HEK293T (cell line): Measurements from ENCODE around the gene MICAL2.
A peak's percentile ranks its signal among the peaks of the same experiment; 100 is the strongest.

Source experiments
- CTCF ChIA-PET: fragments of 350-600 bp; formaldehyde crosslinking; extraction: SDS; loops from one replicate; lab custom pipeline; 2021; ENCODE audit warnings: antibody characterized with exemption, inconsistent platforms; lab: Yijun Ruan, JAX
- POLR2A ChIA-PET: fragments of 350-600 bp; formaldehyde crosslinking; extraction: SDS; loops from one replicate; lab custom pipeline; 2020; ENCODE audit warnings: antibody characterized with exemption, inconsistent platforms; lab: Yijun Ruan, JAX
- DNase-seq: peaks from one replicate; pipeline ENCODE4 v3.0.0; 2012; ENCODE audit warnings: mixed read lengths; ENCODE audit errors: extremely low spot score
- ARNT ChIP-seq: fragments of 450-650 bp; IDR thresholded peaks from 2 replicates; pipeline ENCODE4 v1.6.1; 2017; ENCODE audit warnings: mild to moderate bottlenecking
- BHLHE40 ChIP-seq: fragments of 450-650 bp; IDR thresholded peaks from 2 replicates; pipeline ENCODE4 v1.6.1; 2016; ENCODE audit warnings: mild to moderate bottlenecking, moderate library complexity, borderline replicate concordance
- CTBP1 ChIP-seq: fragments of 450-650 bp; IDR thresholded peaks from 2 replicates; pipeline ENCODE4 v1.6.1; 2016; ENCODE audit warnings: borderline replicate concordance
- ELF4 ChIP-seq: fragments of 450-650 bp; IDR thresholded peaks from 2 replicates; pipeline ENCODE4 v1.6.1; 2017; ENCODE audit warnings: antibody characterized with exemption
- FOXA1 ChIP-seq: fragments of 450-650 bp; IDR thresholded peaks from 2 replicates; pipeline ENCODE4 v1.6.1; 2016; ENCODE audit warnings: mild to moderate bottlenecking
- FOXK2 ChIP-seq: fragments of 450-650 bp; IDR thresholded peaks from 2 replicates; pipeline ENCODE4 v1.6.1; 2016; ENCODE audit warnings: mild to moderate bottlenecking
- FOXM1 ChIP-seq: fragments of 450-650 bp; IDR thresholded peaks from 2 replicates; pipeline ENCODE4 v1.6.1; 2017; ENCODE audit warnings: mild to moderate bottlenecking, borderline replicate concordance
- HDGF ChIP-seq: fragments of 450-650 bp; IDR thresholded peaks from 2 replicates; pipeline ENCODE4 v1.6.1; 2017; ENCODE audit warnings: antibody characterized with exemption, borderline replicate concordance
- L3MBTL2 ChIP-seq: fragments of 450-650 bp; conservative IDR thresholded peaks from 2 replicates; pipeline ENCODE4 v1.6.1; 2016; ENCODE audit warnings: mild to moderate bottlenecking
- LEF1 ChIP-seq: fragments of 450-650 bp; IDR thresholded peaks from 2 replicates; pipeline ENCODE4 v1.6.1; 2017; ENCODE audit warnings: mild to moderate bottlenecking, borderline replicate concordance
- NFRKB ChIP-seq: fragments of 450-650 bp; IDR thresholded peaks from 2 replicates; pipeline ENCODE4 v1.6.1; 2016; ENCODE audit warnings: mild to moderate bottlenecking, moderate library complexity
- PKNOX1 ChIP-seq: fragments of 450-650 bp; IDR thresholded peaks from 2 replicates; pipeline ENCODE4 v1.6.1; 2016
- SP1 ChIP-seq: fragments of 450-650 bp; IDR thresholded peaks from 2 replicates; pipeline ENCODE4 v1.6.1; 2017
- SUZ12 ChIP-seq: fragments of 450-650 bp; IDR thresholded peaks from 2 replicates; pipeline ENCODE4 v1.6.1; 2016; ENCODE audit warnings: mild to moderate bottlenecking
- TARDBP ChIP-seq: fragments of 450-650 bp; IDR thresholded peaks from 2 replicates; pipeline ENCODE4 v1.6.1; 2016
- ZNF384 ChIP-seq: fragments of 450-650 bp; IDR thresholded peaks from 2 replicates; pipeline ENCODE4 v1.6.1; 2016

The MICAL2 gene

GRCh38 chr11:12121011-12121410 lies 10.6 kb downstream of the MICAL2 start:
- CTCF ChIA-PET, result interaction anchor here (0.6 kb wide), 1 partner anchor 1196 kb away, joined by 3 read pairs; no protein-coding TSS in a partner anchor
- POLR2A ChIA-PET, result no interaction called here
- no peak for DNase-seq
- no peak for TF ChIP-seq TARDBP
- no peak for TF ChIP-seq NFRKB

- TF ChIP-seq ARNT (no peak), SUZ12 (no peak), HDGF (no peak), BHLHE40 (no peak), CTBP1 (no peak), NFRKB (no peak), TARDBP (no peak), FOXA1 (no peak), LEF1 (no peak), ZNF384 (no peak), SP1 (no peak), FOXM1 (no peak)
- ChIA-PET POLR2A (no interaction called here), CTCF (interaction anchor here (0.6 kb wide), 1 partner anchor 1195 kb away, joined by 3 read pairs; no protein-coding TSS in a partner anchor)
- DNase-seq, result no peak
These were observed 11.1 kb downstream of the MICAL2 start for GRCh38 chr11:12121517-12121916.

- POLR2A ChIA-PET, result no interaction called here
- CTCF ChIA-PET, result no interaction called here
- TF ChIP-seq SP1 (no peak), NFRKB (no peak), ZNF384 (no peak), TARDBP (no peak), CTBP1 (no peak), SUZ12 (no peak), HDGF (no peak), FOXK2 (no peak), PKNOX1 (no peak), FOXM1 (no peak), ARNT (no peak), L3MBTL2 (no peak), LEF1 (no peak), BHLHE40 (no peak), ELF4 (no peak), FOXA1 (no peak)
- peak; percentile 46 for DNase-seq
These were observed 11.7 kb downstream of the MICAL2 start for GRCh38 chr11:12122083-12122482.

- ChIA-PET CTCF (interaction anchor here (1.0 kb wide), 1 partner anchor 55 kb away, joined by 3 read pairs; no protein-coding TSS in a partner anchor), POLR2A (no interaction called here)
- no peak for TF ChIP-seq ARNT
- TF ChIP-seq PKNOX1, result no peak
- no peak for TF ChIP-seq FOXK2
- TF ChIP-seq SP1, result no peak
- TF ChIP-seq L3MBTL2, result no peak
- no peak for TF ChIP-seq FOXM1
- no peak for TF ChIP-seq ELF4
- no peak for TF ChIP-seq NFRKB
- TF ChIP-seq FOXA1, result no peak
- TF ChIP-seq ZNF384, result no peak
- TF ChIP-seq HDGF, result no peak
- no peak for TF ChIP-seq TARDBP
- no peak for TF ChIP-seq LEF1
- TF ChIP-seq BHLHE40, result no peak
- TF ChIP-seq CTBP1, result no peak
- TF ChIP-seq SUZ12, result no peak
These were observed 12.9 kb downstream of the MICAL2 start for GRCh38 chr11:12123273-12123672.

GRCh38 chr11:12123799-12124198 lies 13.4 kb downstream of the MICAL2 start:
- DNase-seq, result no peak
- CTCF ChIA-PET, result no interaction called here
- POLR2A ChIA-PET, result no interaction called here
- TF ChIP-seq ZNF384 (no peak), L3MBTL2 (no peak), ARNT (no peak), HDGF (no peak), FOXA1 (no peak), BHLHE40 (no peak), TARDBP (no peak), SUZ12 (no peak), NFRKB (no peak)

More at GRCh38 chr11:12123273-12123672, 12.9 kb downstream of the MICAL2 start:
- no peak for DNase-seq

- no peak for DNase-seq
- TF ChIP-seq SUZ12 (no peak), PKNOX1 (no peak), TARDBP (no peak), FOXM1 (no peak), FOXA1 (no peak), L3MBTL2 (no peak), ZNF384 (no peak), HDGF (no peak), BHLHE40 (no peak), SP1 (no peak), ELF4 (no peak), NFRKB (no peak), ARNT (no peak), CTBP1 (no peak), LEF1 (no peak), FOXK2 (no peak)
- POLR2A ChIA-PET, result no interaction called here
- CTCF ChIA-PET, result no interaction called here
These were observed 13.9 kb downstream of the MICAL2 start for GRCh38 chr11:12124306-12124705.
